Measurements from ENCODE around the gene SCO2.
A peak's percentile ranks its signal among the peaks of the same experiment; 100 is the strongest.

Gene SCO2

GRCh38 chr22:50562523-50563412, 37.4 kb upstream of the SCO2 start, which contains the start of gene SYCE3:
Gene SYCE3, minus strand, starts transcription at chr22:50562919. Its CDS starts 6,514 bp downstream, at chr22:50556405.
- H3K4me3 ChIP-seq (ENCODE audit: severe bottlenecking) = peak within 1 kb of the TSS; percentile 39
- H3K27me3 ChIP-seq (ENCODE audit: insufficient read depth, poor library complexity, severe bottlenecking) = no peaks in the 10 kb centered on the region
- peak; percentile 94 for ATAC-seq (ENCODE audit: low read depth)
- peak; percentile 98 for DNase-seq (ENCODE audit: low spot score)
- no peaks in the 10 kb centered on the region for H3K36me3 ChIP-seq (ENCODE audit: low read depth)
- no peaks in the 10 kb centered on the region for H3K9me3 ChIP-seq (ENCODE audit: severe bottlenecking)
- no peaks in the 10 kb centered on the region for H3K4me1 ChIP-seq (ENCODE audit: insufficient read depth, poor library complexity, severe bottlenecking)
- H3K27ac ChIP-seq (ENCODE audit: poor library complexity, severe bottlenecking) = no peak within 1 kb of the TSS
- peak; percentile 86 for TF ChIP-seq CTCF (IDR thresholded peaks at IDR 0.05; ENCODE audit: poor library complexity, severe bottlenecking)

DNA sequence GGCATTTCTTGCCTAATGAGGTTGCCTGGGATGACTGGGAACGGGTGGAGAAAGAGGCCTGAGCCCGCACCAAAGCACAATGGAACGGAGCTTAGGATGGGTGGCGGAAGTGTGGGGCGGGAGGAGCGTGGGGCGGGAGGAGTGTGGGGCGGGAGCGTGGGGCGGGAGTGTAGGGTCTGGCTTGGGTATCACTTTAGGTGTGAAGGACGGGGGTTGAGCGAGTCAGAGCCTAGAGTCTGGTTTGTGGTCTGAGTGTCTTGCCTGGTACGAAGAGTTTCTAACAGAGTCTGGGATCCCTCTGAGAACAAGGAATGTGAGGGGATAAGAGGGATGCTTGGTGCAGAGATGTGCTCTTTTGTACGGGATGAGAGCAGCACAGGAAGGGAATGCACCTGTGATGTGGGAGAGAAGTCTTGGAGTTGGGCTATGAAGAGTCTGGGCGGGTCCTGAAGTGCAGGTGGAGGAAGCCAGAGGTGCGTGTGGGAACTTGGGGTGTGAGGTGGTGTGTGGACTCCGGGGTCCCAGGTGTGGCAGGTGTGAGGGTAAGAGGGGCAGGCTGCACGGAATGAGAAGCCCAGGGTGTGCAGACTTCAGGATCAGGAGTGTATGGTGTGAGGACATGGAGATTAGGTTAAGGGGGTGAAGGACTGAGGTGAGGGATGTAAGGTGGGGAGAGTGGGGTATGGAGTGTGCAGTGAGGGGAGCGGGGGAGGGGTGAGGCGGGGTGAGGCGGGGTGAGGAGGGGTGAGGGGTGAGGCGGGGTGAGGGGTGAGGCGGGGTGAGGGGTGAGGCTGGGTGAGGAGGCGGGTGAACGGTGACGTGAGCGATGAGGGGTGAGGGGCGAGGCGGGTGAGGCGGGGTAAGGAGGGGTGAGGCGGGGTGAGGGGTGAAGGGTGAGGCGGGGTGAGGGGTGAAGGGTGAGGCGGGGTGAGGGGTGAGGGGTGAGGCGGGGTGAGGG, 36.3 kb upstream of the SCO2 start:
- no peaks in the 10 kb centered on the region for H3K27me3 ChIP-seq (ENCODE audit: insufficient read depth, poor library complexity, severe bottlenecking)
- no peak for TF ChIP-seq CTCF (IDR thresholded peaks at IDR 0.05; ENCODE audit: poor library complexity, severe bottlenecking)
- ATAC-seq (ENCODE audit: low read depth) = no peak
- no peak overlapping the region for H3K27ac ChIP-seq (ENCODE audit: poor library complexity, severe bottlenecking)
- no peak overlapping the region for H3K4me3 ChIP-seq (ENCODE audit: severe bottlenecking)
- DNase-seq (ENCODE audit: low spot score) = no peak
- no peaks in the 10 kb centered on the region for H3K4me1 ChIP-seq (ENCODE audit: insufficient read depth, poor library complexity, severe bottlenecking)
- H3K9me3 ChIP-seq (ENCODE audit: severe bottlenecking) = no peaks in the 10 kb centered on the region
- H3K36me3 ChIP-seq (ENCODE audit: low read depth) = no peaks in the 10 kb centered on the region

GRCh38 chr22:50560034-50560433, 34.6 kb upstream of the SCO2 start:
- ATAC-seq (ENCODE audit: low read depth) = no peak
- H3K4me1 ChIP-seq (ENCODE audit: insufficient read depth, poor library complexity, severe bottlenecking) = no peaks in the 10 kb centered on the region
- H3K4me3 ChIP-seq (ENCODE audit: severe bottlenecking) = no peak overlapping the region
- TF ChIP-seq CTCF (IDR thresholded peaks at IDR 0.05; ENCODE audit: poor library complexity, severe bottlenecking) = no peak
- H3K27me3 ChIP-seq (ENCODE audit: insufficient read depth, poor library complexity, severe bottlenecking) = no peaks in the 10 kb centered on the region
- DNase-seq (ENCODE audit: low spot score) = no peak
- no peaks in the 10 kb centered on the region for H3K36me3 ChIP-seq (ENCODE audit: low read depth)
- no peaks in the 10 kb centered on the region for H3K9me3 ChIP-seq (ENCODE audit: severe bottlenecking)
- H3K27ac ChIP-seq (ENCODE audit: poor library complexity, severe bottlenecking) = no peak overlapping the region

GRCh38 chr22:50556703-50557102, 31.3 kb upstream of the SCO2 start:
- Histone ChIP-seq H3K9me3 (ENCODE audit: severe bottlenecking) (no peaks in the 10 kb centered on the region), H3K36me3 (ENCODE audit: low read depth) (no peaks in the 10 kb centered on the region), H3K27me3 (ENCODE audit: insufficient read depth, poor library complexity, severe bottlenecking) (no peaks in the 10 kb centered on the region), H3K27ac (ENCODE audit: poor library complexity, severe bottlenecking) (no peak overlapping the region), H3K4me3 (ENCODE audit: severe bottlenecking) (no peak overlapping the region), H3K4me1 (ENCODE audit: insufficient read depth, poor library complexity, severe bottlenecking) (no peaks in the 10 kb centered on the region)
- DNase-seq (ENCODE audit: low spot score) (no peak), ATAC-seq (ENCODE audit: low read depth) (no peak)
- no peak for TF ChIP-seq CTCF (IDR thresholded peaks at IDR 0.05; ENCODE audit: poor library complexity, severe bottlenecking)
